ENCODE measurements around the gene CKAP2L. TPM values are rescaled to one million over a fixed set of nuclear protein-coding genes. Genes with fewer than 3 reads are reported as not detected.

Gene CKAP2L
- total and polyA plus RNA-seq, 9 of the 15 experiments (the other 6 are each of a cell fraction or from before 2014, with no cell fraction given), result 10.4 to 21.9 (median 14.2) TPM

DNA sequence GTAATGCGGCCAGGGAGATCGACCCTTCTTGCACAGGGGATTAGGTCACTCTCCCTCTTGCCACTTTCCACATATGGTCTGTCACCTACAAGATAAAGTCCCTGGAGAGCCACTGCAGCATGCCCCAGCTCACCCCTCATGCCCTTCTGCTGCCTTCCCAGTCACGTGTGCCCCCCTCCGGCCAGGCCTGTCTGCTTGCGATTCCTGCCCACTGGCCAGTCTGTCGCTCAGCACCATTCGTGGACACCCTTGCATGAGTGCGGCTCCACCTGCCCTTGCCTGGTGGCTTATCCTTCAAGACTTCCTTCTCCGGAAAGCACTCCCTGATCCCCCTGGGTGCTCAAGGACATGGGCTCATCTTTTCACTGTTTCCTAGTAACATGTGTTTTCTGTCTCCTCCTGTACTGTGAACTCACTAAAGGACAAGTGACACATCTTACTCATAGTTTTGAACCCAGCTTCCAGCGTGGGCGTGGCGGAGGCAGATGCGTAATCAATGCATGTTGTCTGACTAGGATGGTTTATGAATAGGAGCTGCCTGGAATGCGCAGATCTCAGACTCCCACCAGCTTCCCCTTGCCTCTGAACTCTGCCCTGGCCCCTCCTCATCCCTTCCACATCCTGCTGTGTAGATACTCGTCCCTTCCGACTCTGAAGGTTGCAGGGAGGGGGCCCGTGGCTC lies 51.4 kb downstream of the CKAP2L start (continued):
- no peak for TF ChIP-seq HLTF (IDR thresholded peaks at IDR 0.05)
- TF ChIP-seq KDM5B (IDR thresholded peaks at IDR 0.05; ENCODE audit: insufficient replicate concordance, low read depth, low read length), result peak; percentile 27
- TF ChIP-seq, protein P1, sequence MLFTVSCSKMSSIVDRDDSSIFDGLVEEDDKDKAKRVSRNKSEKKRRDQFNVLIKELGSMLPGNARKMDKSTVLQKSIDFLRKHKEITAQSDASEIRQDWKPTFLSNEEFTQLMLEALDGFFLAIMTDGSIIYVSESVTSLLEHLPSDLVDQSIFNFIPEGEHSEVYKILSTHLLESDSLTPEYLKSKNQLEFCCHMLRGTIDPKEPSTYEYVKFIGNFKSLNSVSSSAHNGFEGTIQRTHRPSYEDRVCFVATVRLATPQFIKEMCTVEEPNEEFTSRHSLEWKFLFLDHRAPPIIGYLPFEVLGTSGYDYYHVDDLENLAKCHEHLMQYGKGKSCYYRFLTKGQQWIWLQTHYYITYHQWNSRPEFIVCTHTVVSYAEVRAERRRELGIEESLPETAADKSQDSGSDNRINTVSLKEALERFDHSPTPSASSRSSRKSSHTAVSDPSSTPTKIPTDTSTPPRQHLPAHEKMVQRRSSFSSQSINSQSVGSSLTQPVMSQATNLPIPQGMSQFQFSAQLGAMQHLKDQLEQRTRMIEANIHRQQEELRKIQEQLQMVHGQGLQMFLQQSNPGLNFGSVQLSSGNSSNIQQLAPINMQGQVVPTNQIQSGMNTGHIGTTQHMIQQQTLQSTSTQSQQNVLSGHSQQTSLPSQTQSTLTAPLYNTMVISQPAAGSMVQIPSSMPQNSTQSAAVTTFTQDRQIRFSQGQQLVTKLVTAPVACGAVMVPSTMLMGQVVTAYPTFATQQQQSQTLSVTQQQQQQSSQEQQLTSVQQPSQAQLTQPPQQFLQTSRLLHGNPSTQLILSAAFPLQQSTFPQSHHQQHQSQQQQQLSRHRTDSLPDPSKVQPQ (CRISPR knock-in tag; IDR thresholded peaks at IDR 0.05; ENCODE audit: borderline replicate concordance), result no peak
- no peak for TF ChIP-seq GATA2 (CRISPR knock-in tag; IDR thresholded peaks at IDR 0.05)
- no peak for TF ChIP-seq HNRNPH1 (optimal IDR thresholded peaks at IDR 0.05; ENCODE audit: low read depth, low read length)
- TF ChIP-seq ZBTB7A (IDR thresholded peaks at IDR 0.05; ENCODE audit: borderline replicate concordance, control insufficient read depth, low read depth, low read length), result peak; percentile 27; the same call in 1 of the 2 replicates
- peak; percentile 29; the same call in 1 of the 2 replicates for TF ChIP-seq TCF3 (CRISPR knock-in tag; IDR thresholded peaks at IDR 0.05)
- no peak for TF ChIP-seq KLF13 (tag; IDR thresholded peaks at IDR 0.05; ENCODE audit: borderline replicate concordance, low read depth)
- TF ChIP-seq HOXB6 (CRISPR knock-in tag; IDR thresholded peaks at IDR 0.05; ENCODE audit: borderline replicate concordance), result no peak
- TF ChIP-seq ZNF184 (CRISPR knock-in tag; IDR thresholded peaks at IDR 0.05), result no peak
- peak; percentile 50; the same call in 1 of the 2 replicates for TF ChIP-seq ARID1B (IDR thresholded peaks at IDR 0.05)
- no peak for TF ChIP-seq ZNF3 (CRISPR knock-in tag; IDR thresholded peaks at IDR 0.05)
- TF ChIP-seq, protein P2, sequence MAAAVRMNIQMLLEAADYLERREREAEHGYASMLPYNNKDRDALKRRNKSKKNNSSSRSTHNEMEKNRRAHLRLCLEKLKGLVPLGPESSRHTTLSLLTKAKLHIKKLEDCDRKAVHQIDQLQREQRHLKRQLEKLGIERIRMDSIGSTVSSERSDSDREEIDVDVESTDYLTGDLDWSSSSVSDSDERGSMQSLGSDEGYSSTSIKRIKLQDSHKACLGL (CRISPR knock-in tag; IDR thresholded peaks at IDR 0.05; ENCODE audit: borderline replicate concordance, poor library complexity, severe bottlenecking), result no peak
- TF ChIP-seq TRIM24 (IDR thresholded peaks at IDR 0.05), result no peak
- TF ChIP-seq, protein P3, sequence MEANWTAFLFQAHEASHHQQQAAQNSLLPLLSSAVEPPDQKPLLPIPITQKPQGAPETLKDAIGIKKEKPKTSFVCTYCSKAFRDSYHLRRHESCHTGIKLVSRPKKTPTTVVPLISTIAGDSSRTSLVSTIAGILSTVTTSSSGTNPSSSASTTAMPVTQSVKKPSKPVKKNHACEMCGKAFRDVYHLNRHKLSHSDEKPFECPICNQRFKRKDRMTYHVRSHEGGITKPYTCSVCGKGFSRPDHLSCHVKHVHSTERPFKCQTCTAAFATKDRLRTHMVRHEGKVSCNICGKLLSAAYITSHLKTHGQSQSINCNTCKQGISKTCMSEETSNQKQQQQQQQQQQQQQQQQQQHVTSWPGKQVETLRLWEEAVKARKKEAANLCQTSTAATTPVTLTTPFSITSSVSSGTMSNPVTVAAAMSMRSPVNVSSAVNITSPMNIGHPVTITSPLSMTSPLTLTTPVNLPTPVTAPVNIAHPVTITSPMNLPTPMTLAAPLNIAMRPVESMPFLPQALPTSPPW (CRISPR knock-in tag; IDR thresholded peaks at IDR 0.05), result peak; percentile 25; the same call in 1 of the 2 replicates
- peak; percentile 30; the same call in 1 of the 2 replicates for TF ChIP-seq NR2C1 (IDR thresholded peaks at IDR 0.05)
- TF ChIP-seq NR2C1 (tag; IDR thresholded peaks at IDR 0.05), result peak; percentile 73
- no peak for TF ChIP-seq HDAC8 (tag; IDR thresholded peaks at IDR 0.05)
- TF ChIP-seq CEBPG (CRISPR knock-in tag; IDR thresholded peaks at IDR 0.05), result no peak
- no peak for TF ChIP-seq CEBPG (tag; conservative IDR thresholded peaks at IDR 0.05 in 1 of 2, IDR thresholded peaks at IDR 0.05 in 1 of 2)
- peak; percentile 98 for TF ChIP-seq HNRNPLL (IDR thresholded peaks at IDR 0.05; ENCODE audit: low read depth, low read length, poor library complexity, severe bottlenecking)
- TF ChIP-seq, protein P4, sequence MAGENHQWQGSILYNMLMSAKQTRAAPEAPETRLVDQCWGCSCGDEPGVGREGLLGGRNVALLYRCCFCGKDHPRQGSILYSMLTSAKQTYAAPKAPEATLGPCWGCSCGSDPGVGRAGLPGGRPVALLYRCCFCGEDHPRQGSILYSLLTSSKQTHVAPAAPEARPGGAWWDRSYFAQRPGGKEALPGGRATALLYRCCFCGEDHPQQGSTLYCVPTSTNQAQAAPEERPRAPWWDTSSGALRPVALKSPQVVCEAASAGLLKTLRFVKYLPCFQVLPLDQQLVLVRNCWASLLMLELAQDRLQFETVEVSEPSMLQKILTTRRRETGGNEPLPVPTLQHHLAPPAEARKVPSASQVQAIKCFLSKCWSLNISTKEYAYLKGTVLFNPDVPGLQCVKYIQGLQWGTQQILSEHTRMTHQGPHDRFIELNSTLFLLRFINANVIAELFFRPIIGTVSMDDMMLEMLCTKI (IDR thresholded peaks at IDR 0.05; ENCODE audit: partially characterized antibody), result no peak
- no peak for TF ChIP-seq NR2F6 (CRISPR knock-in tag; IDR thresholded peaks at IDR 0.05)
